Neural progenitor cell (in vitro differentiated cells): ENCODE results near the gene C19orf38. TPM values are rescaled to one million over a fixed set of nuclear protein-coding genes. Genes with fewer than 3 reads are reported as not detected.

Experiments used
- DNase-seq: peaks from one replicate; pipeline ENCODE4 v3.0.0-alpha.2; 2016; ENCODE audit warnings: low spot score
- H2AFZ ChIP-seq: fragments of 200-600 bp; sonication (generic); replicated peaks from 2 replicates; pipeline ENCODE4 v1.6.1; 2016; ENCODE audit warnings: antibody characterized with exemption
- H3F3A ChIP-seq: fragments of 200-600 bp; sonication (generic); 2 replicates; pipeline ENCODE4 v1.6.1; 2016; ENCODE audit warnings: antibody characterized with exemption, low read depth
- H3K27ac ChIP-seq: fragments of 200-600 bp; sonication (generic); 2 replicates; pipeline ENCODE4 v1.5.1; 2016; ENCODE audit warnings: mild to moderate bottlenecking
- H3K27me3 ChIP-seq: fragments of 200-600 bp; sonication (generic); 2 replicates; pipeline ENCODE4 v1.6.1; 2016; ENCODE audit warnings: mild to moderate bottlenecking, moderate library complexity
- H3K36me3 ChIP-seq: fragments of 200-600 bp; sonication (generic); 2 replicates; pipeline ENCODE4 v1.5.1; 2016
- H3K4me1 ChIP-seq: fragments of 200-600 bp; sonication (generic); 2 replicates; pipeline ENCODE4 v1.6.1; 2016; ENCODE audit warnings: mixed run types
- H3K4me2 ChIP-seq: fragments of 200-600 bp; sonication (generic); 2 replicates; pipeline ENCODE4 v1.6.1; 2016
- H3K4me3 ChIP-seq: fragments of 200-600 bp; sonication (generic); 2 replicates; pipeline ENCODE4 v1.5.1; 2016
- H3K79me2 ChIP-seq: fragments of 200-600 bp; sonication (generic); 2 replicates; pipeline ENCODE4 v1.6.1; 2016; ENCODE audit warnings: low read depth
- H3K9ac ChIP-seq: fragments of 200-600 bp; sonication (generic); 2 replicates; pipeline ENCODE4 v1.6.1; 2016
- H3K9me3 ChIP-seq: fragments of 200-600 bp; sonication (generic); 2 replicates; pipeline ENCODE4 v1.5.1; 2016; ENCODE audit warnings: low read depth
- H4K20me1 ChIP-seq: fragments of 200-600 bp; sonication (generic); 2 replicates; pipeline ENCODE4 v1.6.1; 2016; ENCODE audit warnings: low read depth
- H3K27ac Mint-ChIP-seq: 3 replicates; pipeline ENCODE4 v1.8.0; 2021; ENCODE audit warnings: mixed read lengths
- H3K27me3 Mint-ChIP-seq: 2 replicates; pipeline ENCODE4 v1.8.0; 2022; ENCODE audit warnings: low read depth, mild to moderate bottlenecking, inconsistent platforms, moderate library complexity, mixed read lengths; ENCODE audit not compliant: insufficient read depth
- H3K36me3 Mint-ChIP-seq: 3 replicates; pipeline ENCODE4 v1.8.0; 2021; ENCODE audit warnings: mixed read lengths
- H3K4me1 Mint-ChIP-seq: 3 replicates; pipeline ENCODE4 v1.8.0; 2021; ENCODE audit warnings: mixed read lengths
- H3K4me3 Mint-ChIP-seq: 3 replicates; pipeline ENCODE4 v1.8.0; 2021; ENCODE audit warnings: mild to moderate bottlenecking, moderate library complexity, mixed read lengths
- H3K9me3 Mint-ChIP-seq: 3 replicates; pipeline ENCODE4 v1.8.0; 2020; ENCODE audit warnings: mixed read lengths
- CTCF ChIP-seq: fragments of 200-600 bp; sonication (generic); IDR thresholded peaks from 2 replicates; pipeline ENCODE4 v1.5.1; 2017; ENCODE audit warnings: antibody characterized with exemption, mild to moderate bottlenecking
- EZH2 ChIP-seq: fragments of 200-600 bp; sonication (generic); IDR thresholded peaks from 2 replicates; pipeline ENCODE4 v1.6.1; 2017; ENCODE audit warnings: antibody characterized with exemption, mild to moderate bottlenecking, moderate library complexity
- EZH2phosphoT487 ChIP-seq: fragments of 200-600 bp; sonication (generic); IDR thresholded peaks from 2 replicates; pipeline ENCODE4 v1.6.1; 2017; ENCODE audit warnings: antibody characterized with exemption
- total RNA-seq: library from RNA; depleted of rRNA; stranded (reverse); fragments of >200 nt; gene quantifications from 2 replicates; pipeline ENCODE4 v1.2.3, GENCODE V29; 2015; ENCODE audit warnings: low replicate concordance

The C19orf38 gene
- total RNA-seq: 0.62 TPM in 1 of 2 replicates, not detected in the other

GRCh38 chr19:10848230-10848856, at the start of gene C19orf38:
TSS of gene C19orf38 (plus strand) at chr19:10848415. CDS start at chr19:10848509, 94 bp downstream.
- Mint-ChIP-seq H3K36me3 (no peaks in the 10 kb centered on the region), H3K4me1 (peaks cover 3% of the 10 kb centered on the region), H3K4me3 (no peak within 1 kb of the TSS), H3K9me3 (peaks cover 5% of the 10 kb centered on the region), H3K27ac (no peak within 1 kb of the TSS), H3K27me3 (peaks cover 7% of the 10 kb centered on the region)
- no peaks in the 10 kb centered on the region for H3K9me3 ChIP-seq
- no peak within 1 kb of the TSS for H3K4me3 ChIP-seq
- H3K79me2 ChIP-seq: no peaks in the 10 kb centered on the region
- H3K4me2 ChIP-seq: no peak within 1 kb of the TSS
- no peak within 1 kb of the TSS for H3K27ac ChIP-seq
- no peaks in the 10 kb centered on the region for H3K4me1 ChIP-seq
- no peak for TF ChIP-seq EZH2phosphoT487
- TF ChIP-seq CTCF: no peak
- TF ChIP-seq EZH2: no peak
- H3K9ac ChIP-seq: no peak within 1 kb of the TSS
- DNase-seq: no peak
- no peaks in the 10 kb centered on the region for H4K20me1 ChIP-seq
- H2AFZ ChIP-seq: peak within 1 kb of the TSS; percentile 42
- no peaks in the 10 kb centered on the region for H3K36me3 ChIP-seq
- H3K27me3 ChIP-seq: no peaks in the 10 kb centered on the region
- H3F3A ChIP-seq: peaks cover 3% of the 10 kb centered on the region

DNA sequence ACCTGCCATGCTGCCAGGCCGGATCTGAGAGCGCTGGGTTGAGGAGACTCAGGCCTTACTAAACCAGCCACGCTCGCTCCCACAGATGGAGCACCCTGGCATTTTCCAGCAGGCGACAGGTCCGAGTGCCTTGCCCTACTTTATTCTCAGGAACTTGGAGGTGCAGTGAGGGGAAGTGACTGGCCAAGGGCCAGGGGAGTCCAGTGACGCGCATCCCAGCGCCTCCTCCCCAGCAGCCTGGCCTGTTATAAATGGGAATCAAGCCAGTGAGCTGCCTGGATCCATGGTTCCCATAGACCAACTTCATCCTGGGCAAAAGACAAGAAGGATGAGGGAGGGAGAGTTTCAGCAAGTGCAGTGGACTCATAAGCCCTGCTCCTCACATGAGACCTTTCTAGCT, 47.7 kb upstream of the C19orf38 start:
- DNase-seq: no peak
- Histone ChIP-seq H3K9ac (no peak overlapping the region), H4K20me1 (no peaks in the 10 kb centered on the region), H3F3A (no peaks in the 10 kb centered on the region), H3K4me2 (no peak overlapping the region), H3K9me3 (no peaks in the 10 kb centered on the region), H3K27me3 (no peaks in the 10 kb centered on the region), H3K27ac (no peak overlapping the region), H2AFZ (no peak overlapping the region), H3K4me3 (no peak overlapping the region), H3K36me3 (no peaks in the 10 kb centered on the region), H3K4me1 (no peaks in the 10 kb centered on the region), H3K79me2 (no peaks in the 10 kb centered on the region)
- TF ChIP-seq CTCF (no peak), EZH2phosphoT487 (no peak), EZH2 (no peak)
- H3K27me3 Mint-ChIP-seq: peaks cover 3% of the 10 kb centered on the region
- no peak overlapping the region for H3K4me3 Mint-ChIP-seq
- no peaks in the 10 kb centered on the region for H3K4me1 Mint-ChIP-seq
- peaks cover 17% of the 10 kb centered on the region for H3K36me3 Mint-ChIP-seq
- no peaks in the 10 kb centered on the region for H3K9me3 Mint-ChIP-seq
- H3K27ac Mint-ChIP-seq: no peak overlapping the region

GRCh38 chr19:10802479-10802878, 45.7 kb upstream of the C19orf38 start:
- Mint-ChIP-seq H3K4me3 (no peak overlapping the region), H3K9me3 (no peaks in the 10 kb centered on the region), H3K4me1 (no peaks in the 10 kb centered on the region), H3K36me3 (peaks cover 21% of the 10 kb centered on the region), H3K27me3 (peaks cover 3% of the 10 kb centered on the region), H3K27ac (no peak overlapping the region)
- no peak overlapping the region for H3K9ac ChIP-seq
- H3K36me3 ChIP-seq: no peaks in the 10 kb centered on the region
- DNase-seq: no peak
- H4K20me1 ChIP-seq: no peaks in the 10 kb centered on the region
- H3K9me3 ChIP-seq: no peaks in the 10 kb centered on the region
- TF ChIP-seq CTCF (no peak), EZH2 (no peak), EZH2phosphoT487 (no peak)
- no peak overlapping the region for H3K4me3 ChIP-seq
- no peaks in the 10 kb centered on the region for H3K79me2 ChIP-seq
- H2AFZ ChIP-seq: no peak overlapping the region
- no peaks in the 10 kb centered on the region for H3K4me1 ChIP-seq
- no peak overlapping the region for H3K27ac ChIP-seq
- H3K4me2 ChIP-seq: no peak overlapping the region
- H3K27me3 ChIP-seq: no peaks in the 10 kb centered on the region
- H3F3A ChIP-seq: no peaks in the 10 kb centered on the region
